HEK293T (cell line): ENCODE results near the gene ANKRD33B.

Experiments
- FOXA1 ChIP-seq: fragments of 450-650 bp; IDR thresholded peaks from 2 replicates; pipeline ENCODE4 v1.6.1; 2016; ENCODE audit warnings: mild to moderate bottlenecking
- FOXM1 ChIP-seq: fragments of 450-650 bp; IDR thresholded peaks from 2 replicates; pipeline ENCODE4 v1.6.1; 2017; ENCODE audit warnings: mild to moderate bottlenecking, borderline replicate concordance
- SP1 ChIP-seq: fragments of 450-650 bp; IDR thresholded peaks from 2 replicates; pipeline ENCODE4 v1.6.1; 2017
- SUZ12 ChIP-seq: fragments of 450-650 bp; IDR thresholded peaks from 2 replicates; pipeline ENCODE4 v1.6.1; 2016; ENCODE audit warnings: mild to moderate bottlenecking
- TARDBP ChIP-seq: fragments of 450-650 bp; IDR thresholded peaks from 2 replicates; pipeline ENCODE4 v1.6.1; 2016
- ZNF384 ChIP-seq: fragments of 450-650 bp; IDR thresholded peaks from 2 replicates; pipeline ENCODE4 v1.6.1; 2016

- no peak for TF ChIP-seq FOXA1
- TF ChIP-seq SP1: no peak
- TF ChIP-seq SUZ12: no peak
- TF ChIP-seq FOXM1: no peak
- no peak for TF ChIP-seq ZNF384
- TF ChIP-seq TARDBP: no peak
These were observed 4.7 kb upstream of the ANKRD33B start for GRCh38 chr5:10559151-10559550.
